ENCODE results near the gene CHRND. TPM values are rescaled to one million over a fixed set of nuclear protein-coding genes. Genes with fewer than 3 reads are reported as not detected.

Gene CHRND
- total and polyA plus RNA-seq, 2 of the 13 experiments (the other 11 are each of a cell fraction or from before 2014, with no cell fraction given), result 0.18 TPM; not detected in 1

DNA sequence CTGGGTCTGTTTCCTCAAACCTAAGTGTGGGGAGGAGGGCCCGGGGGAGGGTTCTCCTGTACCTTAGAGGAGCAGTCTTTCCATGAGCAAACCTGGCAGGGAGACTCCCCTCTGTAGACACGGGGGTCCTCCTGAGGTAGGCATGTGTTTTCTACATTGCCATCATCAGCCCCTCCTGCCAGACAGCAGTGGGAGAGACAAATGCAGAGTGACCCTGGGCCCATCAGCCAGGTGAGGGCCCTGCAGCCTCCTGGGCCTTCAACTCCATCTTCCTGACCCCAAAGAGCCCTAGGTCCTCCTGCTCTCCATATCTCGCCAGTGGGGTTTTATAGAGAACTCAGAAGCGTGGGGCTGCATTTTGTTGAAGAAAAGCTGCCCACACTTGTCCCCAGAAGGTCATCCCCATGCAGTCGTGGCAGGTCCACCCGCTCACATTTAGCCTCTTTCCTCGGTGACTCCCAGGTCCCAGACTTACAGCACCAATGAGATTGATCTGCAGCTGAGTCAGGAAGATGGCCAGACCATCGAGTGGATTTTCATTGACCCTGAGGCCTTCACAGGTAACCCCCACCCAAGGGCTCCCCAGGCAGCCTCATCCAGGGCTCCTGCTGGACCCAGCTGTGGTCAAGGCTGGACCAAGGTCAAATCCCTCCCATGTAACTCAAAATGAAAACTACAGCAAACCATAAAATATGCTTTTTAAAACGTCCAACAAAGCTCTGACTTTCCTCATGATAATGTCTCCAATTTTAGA, 16.2 kb downstream of the CHRND start (continued):
- TF ChIP-seq, protein P1, sequence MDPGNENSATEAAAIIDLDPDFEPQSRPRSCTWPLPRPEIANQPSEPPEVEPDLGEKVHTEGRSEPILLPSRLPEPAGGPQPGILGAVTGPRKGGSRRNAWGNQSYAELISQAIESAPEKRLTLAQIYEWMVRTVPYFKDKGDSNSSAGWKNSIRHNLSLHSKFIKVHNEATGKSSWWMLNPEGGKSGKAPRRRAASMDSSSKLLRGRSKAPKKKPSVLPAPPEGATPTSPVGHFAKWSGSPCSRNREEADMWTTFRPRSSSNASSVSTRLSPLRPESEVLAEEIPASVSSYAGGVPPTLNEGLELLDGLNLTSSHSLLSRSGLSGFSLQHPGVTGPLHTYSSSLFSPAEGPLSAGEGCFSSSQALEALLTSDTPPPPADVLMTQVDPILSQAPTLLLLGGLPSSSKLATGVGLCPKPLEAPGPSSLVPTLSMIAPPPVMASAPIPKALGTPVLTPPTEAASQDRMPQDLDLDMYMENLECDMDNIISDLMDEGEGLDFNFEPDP (CRISPR knock-in tag; conservative IDR thresholded peaks at IDR 0.05), result 0 out of 2 replicates have a peak, but pooled peaks have one; percentile 46
- TF ChIP-seq, protein P2, sequence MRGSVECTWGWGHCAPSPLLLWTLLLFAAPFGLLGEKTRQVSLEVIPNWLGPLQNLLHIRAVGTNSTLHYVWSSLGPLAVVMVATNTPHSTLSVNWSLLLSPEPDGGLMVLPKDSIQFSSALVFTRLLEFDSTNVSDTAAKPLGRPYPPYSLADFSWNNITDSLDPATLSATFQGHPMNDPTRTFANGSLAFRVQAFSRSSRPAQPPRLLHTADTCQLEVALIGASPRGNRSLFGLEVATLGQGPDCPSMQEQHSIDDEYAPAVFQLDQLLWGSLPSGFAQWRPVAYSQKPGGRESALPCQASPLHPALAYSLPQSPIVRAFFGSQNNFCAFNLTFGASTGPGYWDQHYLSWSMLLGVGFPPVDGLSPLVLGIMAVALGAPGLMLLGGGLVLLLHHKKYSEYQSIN (CRISPR knock-in tag; IDR thresholded peaks at IDR 0.05; ENCODE audit: borderline replicate concordance), result no peak
- TF ChIP-seq ZNF674 (CRISPR knock-in tag; IDR thresholded peaks at IDR 0.05; ENCODE audit: low read depth), result no peak
- no peak for TF ChIP-seq KLF15 (CRISPR knock-in tag; IDR thresholded peaks at IDR 0.05; ENCODE audit: borderline replicate concordance)
- TF ChIP-seq ATRX (CRISPR knock-in tag; IDR thresholded peaks at IDR 0.05; ENCODE audit: borderline replicate concordance), result no peak
- no peak for TF ChIP-seq RFXAP (CRISPR knock-in tag; IDR thresholded peaks at IDR 0.05; ENCODE audit: borderline replicate concordance)
- TF ChIP-seq, protein P3, sequence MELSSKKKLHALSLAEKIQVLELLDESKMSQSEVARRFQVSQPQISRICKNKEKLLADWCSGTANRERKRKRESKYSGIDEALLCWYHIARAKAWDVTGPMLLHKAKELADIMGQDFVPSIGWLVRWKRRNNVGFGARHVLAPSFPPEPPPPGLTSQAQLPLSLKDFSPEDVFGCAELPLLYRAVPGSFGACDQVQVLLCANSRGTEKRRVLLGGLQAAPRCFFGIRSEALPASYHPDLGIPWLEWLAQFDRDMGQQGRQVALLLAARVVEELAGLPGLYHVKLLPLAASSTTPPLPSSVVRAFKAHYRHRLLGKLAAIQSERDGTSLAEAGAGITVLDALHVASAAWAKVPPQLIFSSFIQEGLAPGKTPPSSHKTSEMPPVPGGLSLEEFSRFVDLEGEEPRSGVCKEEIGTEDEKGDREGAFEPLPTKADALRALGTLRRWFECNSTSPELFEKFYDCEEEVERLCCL (CRISPR knock-in tag; IDR thresholded peaks at IDR 0.05; ENCODE audit: borderline replicate concordance), result no peak
- TF ChIP-seq, protein P4, sequence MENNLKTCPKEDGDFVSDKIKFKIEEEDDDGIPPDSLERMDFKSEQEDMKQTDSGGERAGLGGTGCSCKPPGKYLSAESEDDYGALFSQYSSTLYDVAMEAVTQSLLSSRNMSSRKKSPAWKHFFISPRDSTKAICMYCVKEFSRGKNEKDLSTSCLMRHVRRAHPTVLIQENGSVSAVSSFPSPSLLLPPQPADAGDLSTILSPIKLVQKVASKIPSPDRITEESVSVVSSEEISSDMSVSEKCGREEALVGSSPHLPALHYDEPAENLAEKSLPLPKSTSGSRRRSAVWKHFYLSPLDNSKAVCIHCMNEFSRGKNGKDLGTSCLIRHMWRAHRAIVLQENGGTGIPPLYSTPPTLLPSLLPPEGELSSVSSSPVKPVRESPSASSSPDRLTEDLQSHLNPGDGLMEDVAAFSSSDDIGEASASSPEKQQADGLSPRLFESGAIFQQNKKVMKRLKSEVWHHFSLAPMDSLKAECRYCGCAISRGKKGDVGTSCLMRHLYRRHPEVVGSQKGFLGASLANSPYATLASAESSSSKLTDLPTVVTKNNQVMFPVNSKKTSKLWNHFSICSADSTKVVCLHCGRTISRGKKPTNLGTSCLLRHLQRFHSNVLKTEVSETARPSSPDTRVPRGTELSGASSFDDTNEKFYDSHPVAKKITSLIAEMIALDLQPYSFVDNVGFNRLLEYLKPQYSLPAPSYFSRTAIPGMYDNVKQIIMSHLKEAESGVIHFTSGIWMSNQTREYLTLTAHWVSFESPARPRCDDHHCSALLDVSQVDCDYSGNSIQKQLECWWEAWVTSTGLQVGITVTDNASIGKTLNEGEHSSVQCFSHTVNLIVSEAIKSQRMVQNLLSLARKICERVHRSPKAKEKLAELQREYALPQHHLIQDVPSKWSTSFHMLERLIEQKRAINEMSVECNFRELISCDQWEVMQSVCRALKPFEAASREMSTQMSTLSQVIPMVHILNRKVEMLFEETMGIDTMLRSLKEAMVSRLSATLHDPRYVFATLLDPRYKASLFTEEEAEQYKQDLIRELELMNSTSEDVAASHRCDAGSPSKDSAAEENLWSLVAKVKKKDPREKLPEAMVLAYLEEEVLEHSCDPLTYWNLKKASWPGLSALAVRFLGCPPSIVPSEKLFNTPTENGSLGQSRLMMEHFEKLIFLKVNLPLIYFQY (CRISPR knock-in tag; IDR thresholded peaks at IDR 0.05; ENCODE audit: borderline replicate concordance), result no peak
- TF ChIP-seq THAP11 (CRISPR knock-in tag; IDR thresholded peaks at IDR 0.05), result no peak
- TF ChIP-seq, protein P5, sequence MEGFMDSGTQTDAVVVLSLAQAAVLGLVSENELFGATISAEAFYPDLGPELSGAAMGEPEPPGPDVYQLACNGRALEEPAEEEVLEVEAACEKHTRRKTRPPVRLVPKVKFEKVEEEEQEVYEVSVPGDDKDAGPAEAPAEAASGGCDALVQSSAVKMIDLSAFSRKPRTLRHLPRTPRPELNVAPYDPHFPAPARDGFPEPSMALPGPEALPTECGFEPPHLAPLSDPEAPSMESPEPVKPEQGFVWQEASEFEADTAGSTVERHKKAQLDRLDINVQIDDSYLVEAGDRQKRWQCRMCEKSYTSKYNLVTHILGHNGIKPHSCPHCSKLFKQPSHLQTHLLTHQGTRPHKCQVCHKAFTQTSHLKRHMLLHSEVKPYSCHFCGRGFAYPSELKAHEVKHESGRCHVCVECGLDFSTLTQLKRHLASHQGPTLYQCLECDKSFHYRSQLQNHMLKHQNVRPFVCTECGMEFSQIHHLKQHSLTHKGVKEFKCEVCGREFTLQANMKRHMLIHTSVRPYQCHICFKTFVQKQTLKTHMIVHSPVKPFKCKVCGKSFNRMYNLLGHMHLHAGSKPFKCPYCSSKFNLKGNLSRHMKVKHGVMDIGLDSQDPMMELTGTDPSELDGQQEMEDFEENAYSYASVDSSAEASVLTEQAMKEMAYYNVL (CRISPR knock-in tag; IDR thresholded peaks at IDR 0.05; ENCODE audit: borderline replicate concordance), result no peak
- peak; percentile 5 to 9; a peak in 2 of 4 replicates for TF ChIP-seq POLR2A (IDR thresholded peaks at IDR 0.05; ENCODE audit: insufficient read depth in 1 of 2, low read depth in 2 of 2, low read length in 2 of 2)
- no peak for TF ChIP-seq ZNF557 (CRISPR knock-in tag; IDR thresholded peaks at IDR 0.05)
- TF ChIP-seq, protein P6, sequence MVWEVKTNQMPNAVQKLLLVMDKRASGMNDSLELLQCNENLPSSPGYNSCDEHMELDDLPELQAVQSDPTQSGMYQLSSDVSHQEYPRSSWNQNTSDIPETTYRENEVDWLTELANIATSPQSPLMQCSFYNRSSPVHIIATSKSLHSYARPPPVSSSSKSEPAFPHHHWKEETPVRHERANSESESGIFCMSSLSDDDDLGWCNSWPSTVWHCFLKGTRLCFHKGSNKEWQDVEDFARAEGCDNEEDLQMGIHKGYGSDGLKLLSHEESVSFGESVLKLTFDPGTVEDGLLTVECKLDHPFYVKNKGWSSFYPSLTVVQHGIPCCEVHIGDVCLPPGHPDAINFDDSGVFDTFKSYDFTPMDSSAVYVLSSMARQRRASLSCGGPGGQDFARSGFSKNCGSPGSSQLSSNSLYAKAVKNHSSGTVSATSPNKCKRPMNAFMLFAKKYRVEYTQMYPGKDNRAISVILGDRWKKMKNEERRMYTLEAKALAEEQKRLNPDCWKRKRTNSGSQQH (CRISPR knock-in tag; IDR thresholded peaks at IDR 0.05; ENCODE audit: low read depth), result no peak
- TF ChIP-seq, protein P7, sequence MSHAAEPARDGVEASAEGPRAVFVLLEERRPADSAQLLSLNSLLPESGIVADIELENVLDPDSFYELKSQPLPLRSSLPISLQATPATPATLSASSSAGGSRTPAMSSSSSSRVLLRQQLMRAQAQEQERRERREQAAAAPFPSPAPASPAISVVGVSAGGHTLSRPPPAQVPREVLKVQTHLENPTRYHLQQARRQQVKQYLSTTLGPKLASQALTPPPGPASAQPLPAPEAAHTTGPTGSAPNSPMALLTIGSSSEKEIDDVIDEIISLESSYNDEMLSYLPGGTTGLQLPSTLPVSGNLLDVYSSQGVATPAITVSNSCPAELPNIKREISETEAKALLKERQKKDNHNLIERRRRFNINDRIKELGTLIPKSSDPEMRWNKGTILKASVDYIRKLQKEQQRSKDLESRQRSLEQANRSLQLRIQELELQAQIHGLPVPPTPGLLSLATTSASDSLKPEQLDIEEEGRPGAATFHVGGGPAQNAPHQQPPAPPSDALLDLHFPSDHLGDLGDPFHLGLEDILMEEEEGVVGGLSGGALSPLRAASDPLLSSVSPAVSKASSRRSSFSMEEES (CRISPR knock-in tag; IDR thresholded peaks at IDR 0.05), result no peak
